IMR-90 (cell line): ENCODE measurements around the gene TRAPPC4. TPM values are rescaled to one million over a fixed set of nuclear protein-coding genes. Genes with fewer than 3 reads are reported as not detected.
A peak's percentile ranks its signal among the peaks of the same experiment; 100 is the strongest.

ENCODE experiments used
- ATAC-seq: fragments of 200-7000 bp; cut with Tn5 transposase; 2 replicates; pipeline ENCODE4 v1.9.1; 2020; ENCODE audit warnings: low read depth, mild to moderate bottlenecking, moderate library complexity
- BruUV-seq: library from RNA; stranded (reverse); fragments of 400-500 nt; replicated peaks from 2 replicates; lab custom pipeline; 2021; lab: Mats Ljungman, UMichigan
- CTCF ChIA-PET: fragments of 300-600 bp; formaldehyde crosslinking; extraction: SDS; loops from one replicate; lab custom pipeline; 2021; ENCODE audit warnings: antibody characterized with exemption; lab: Yijun Ruan, JAX
- POLR2A ChIA-PET: fragments of 300-600 bp; sonication (Branson Sonifier 250); formaldehyde crosslinking; loops from one replicate; lab custom pipeline; 2022; ENCODE audit warnings: antibody characterized with exemption; ENCODE audit not compliant: unreplicated experiment; lab: Charles Lee
- DNase-seq: peaks from one replicate; pipeline ENCODE4 v3.0.0; 2013
- H2AFZ ChIP-seq: replicated peaks from 2 replicates; pipeline ENCODE3; 2013; ENCODE audit warnings: low read length, mild to moderate bottlenecking; ENCODE audit not compliant: poor library complexity
- H2AK5ac ChIP-seq: 2 replicates; pipeline ENCODE4 v1.6.1; 2013; ENCODE audit warnings: low read depth, low read length, inconsistent platforms
- H2AK9ac ChIP-seq: replicated peaks from 2 replicates; pipeline ENCODE3; 2013; ENCODE audit warnings: mild to moderate bottlenecking, low read depth, low read length, moderate library complexity; ENCODE audit not compliant: poor library complexity
- H2BK120ac ChIP-seq: 2 replicates; pipeline ENCODE4 v1.6.1; 2013; ENCODE audit warnings: low read depth, low read length, inconsistent platforms
- H2BK15ac ChIP-seq: 3 replicates; pipeline ENCODE4 v1.6.1; 2013; ENCODE audit warnings: low read depth, low read length, inconsistent platforms
- H2BK20ac ChIP-seq: 2 replicates; pipeline ENCODE4 v1.6.1; 2013; ENCODE audit warnings: low read depth, mild to moderate bottlenecking, inconsistent platforms, low read length, moderate library complexity
- H2BK5ac ChIP-seq: 2 replicates; pipeline ENCODE4 v1.6.1; 2013; ENCODE audit warnings: mild to moderate bottlenecking, low read depth, low read length, inconsistent platforms; ENCODE audit not compliant: poor library complexity, severe bottlenecking
- H3K14ac ChIP-seq: replicated peaks from 2 replicates; pipeline ENCODE4 v1.6.1; 2013; ENCODE audit warnings: low read depth, low read length, inconsistent platforms
- H3K18ac ChIP-seq: 2 replicates; pipeline ENCODE4 v1.6.1; 2013; ENCODE audit warnings: low read depth, low read length, control low read depth
- H3K23ac ChIP-seq: 2 replicates; pipeline ENCODE4 v1.6.1; 2013; ENCODE audit warnings: low read depth, low read length, inconsistent platforms
- H3K27ac ChIP-seq: 2 replicates; pipeline ENCODE4 v1.5.1; 2013; ENCODE audit warnings: mild to moderate bottlenecking, control low read depth, low read length; ENCODE audit not compliant: insufficient read depth
- H3K27me3 ChIP-seq: 2 replicates; pipeline ENCODE4 v1.6.1; 2013; ENCODE audit warnings: low read length; ENCODE audit not compliant: control insufficient read depth, insufficient read depth
- H3K36me3 ChIP-seq: 2 replicates; pipeline ENCODE4 v1.6.1; 2013; ENCODE audit warnings: low read length, mixed read lengths; ENCODE audit not compliant: control insufficient read depth, insufficient read depth
- H3K4ac ChIP-seq: 2 replicates; pipeline ENCODE4 v1.6.1; 2013; ENCODE audit warnings: low read depth, low read length, inconsistent platforms
- H3K4me1 ChIP-seq: 2 replicates; pipeline ENCODE4 v1.6.1; 2013; ENCODE audit warnings: low read length, mixed read lengths; ENCODE audit not compliant: control insufficient read depth, insufficient read depth
- H3K4me2 ChIP-seq: 2 replicates; pipeline ENCODE4 v1.6.1; 2013; ENCODE audit warnings: low read depth, mild to moderate bottlenecking, control low read depth, low read length, moderate library complexity
- H3K4me3 ChIP-seq: 2 replicates; pipeline ENCODE4 v1.5.1; 2013; ENCODE audit warnings: low read depth, mild to moderate bottlenecking, control low read depth, low read length, moderate library complexity; ENCODE audit not compliant: insufficient read depth
- H3K56ac ChIP-seq: 2 replicates; pipeline ENCODE4 v1.6.1; 2013; ENCODE audit warnings: low read length, inconsistent platforms; ENCODE audit not compliant: insufficient read depth; ENCODE audit errors: extremely low read depth
- H3K79me1 ChIP-seq, 2 experiments: 2 replicates each; pipeline ENCODE4 v1.6.1; 2013; ENCODE audit warnings: low read length in 2 of 2, inconsistent platforms in 1 of 2, low read depth in 1 of 2
- H3K9ac ChIP-seq: 2 replicates; pipeline ENCODE4 v1.6.1; 2013; ENCODE audit warnings: low read depth, low read length, control low read depth
- H3K9me1 ChIP-seq: 2 replicates; pipeline ENCODE4 v1.6.1; 2013; ENCODE audit warnings: low read length, inconsistent platforms; ENCODE audit not compliant: insufficient read depth
- H3K9me3 ChIP-seq: 2 replicates; pipeline ENCODE4 v1.6.1; 2013; ENCODE audit warnings: low read length; ENCODE audit not compliant: control insufficient read depth, insufficient read depth
- H4K20me1 ChIP-seq: 2 replicates; pipeline ENCODE4 v1.6.1; 2013; ENCODE audit warnings: low read length, inconsistent platforms; ENCODE audit not compliant: insufficient read depth
- H4K5ac ChIP-seq: 2 replicates; pipeline ENCODE4 v1.6.1; 2013; ENCODE audit warnings: mild to moderate bottlenecking, low read depth, low read length, control low read depth
- H4K8ac ChIP-seq, 2 experiments: 2 replicates each; pipeline ENCODE4 v1.6.1; 2013; ENCODE audit warnings: low read depth in 2 of 2, low read length in 2 of 2, control low read depth in 1 of 2, inconsistent platforms in 1 of 2
- H4K91ac ChIP-seq: 2 replicates; pipeline ENCODE4 v1.6.1; 2013; ENCODE audit warnings: low read depth, low read length, inconsistent platforms; ENCODE audit not compliant: insufficient read depth
- BHLHE40 ChIP-seq: fragments of 150-350 bp; IDR thresholded peaks from 2 replicates; pipeline ENCODE4 v1.6.1; 2016; ENCODE audit warnings: mild to moderate bottlenecking, low read depth, low read length
- CEBPB ChIP-seq: IDR thresholded peaks from 2 replicates; pipeline ENCODE4 v1.6.1; 2012; ENCODE audit warnings: low read depth, low read length, improper control_type of control experiment
- CTCF ChIP-seq: conservative IDR thresholded peaks from 2 replicates; pipeline ENCODE4 v1.5.1; 2012; ENCODE audit warnings: mild to moderate bottlenecking, low read depth, low read length, improper control_type of control experiment
- ELK1 ChIP-seq: fragments of 150-350 bp; IDR thresholded peaks from 2 replicates; pipeline ENCODE4 v1.6.1; 2016; ENCODE audit warnings: low read depth, mild to moderate bottlenecking, low read length, moderate library complexity, borderline replicate concordance
- FOS ChIP-seq: fragments of 150-350 bp; IDR thresholded peaks from 2 replicates; pipeline ENCODE4 v1.6.1; 2016; ENCODE audit warnings: low read depth, low read length
- MAFK ChIP-seq: IDR thresholded peaks from 2 replicates; pipeline ENCODE4 v1.6.1; 2012; ENCODE audit warnings: low read depth, low read length, improper control_type of control experiment
- MAZ ChIP-seq: IDR thresholded peaks from 2 replicates; pipeline ENCODE4 v1.6.1; 2012; ENCODE audit warnings: low read depth, mild to moderate bottlenecking, low read length, improper control_type of control experiment, moderate library complexity, borderline replicate concordance
- MXI1 ChIP-seq: IDR thresholded peaks from 2 replicates; pipeline ENCODE4 v1.6.1; 2012; ENCODE audit warnings: low read depth, mild to moderate bottlenecking, low read length, moderate library complexity, borderline replicate concordance
- POLR2A ChIP-seq: IDR thresholded peaks from 2 replicates; pipeline ENCODE4 v1.6.1; 2012; ENCODE audit warnings: mild to moderate bottlenecking, low read depth, low read length
- RAD21 ChIP-seq: IDR thresholded peaks from 2 replicates; pipeline ENCODE4 v1.6.1; 2012; ENCODE audit warnings: low read length, improper control_type of control experiment
- RCOR1 ChIP-seq: IDR thresholded peaks from 2 replicates; pipeline ENCODE4 v1.6.1; 2012; ENCODE audit warnings: mild to moderate bottlenecking, low read length, improper control_type of control experiment; ENCODE audit not compliant: insufficient replicate concordance
- RFX5 ChIP-seq: IDR thresholded peaks from 2 replicates; pipeline ENCODE4 v1.8.0; 2012; ENCODE audit warnings: low read depth, mild to moderate bottlenecking, low read length, moderate library complexity
- SMC3 ChIP-seq: fragments of 150-350 bp; IDR thresholded peaks from 2 replicates; pipeline ENCODE4 v1.6.1; 2016; ENCODE audit warnings: low read depth, mild to moderate bottlenecking, antibody characterized with exemption, low read length, moderate library complexity
- USF2 ChIP-seq: fragments of 150-350 bp; IDR thresholded peaks from 2 replicates; pipeline ENCODE4 v1.6.1; 2017; ENCODE audit warnings: mild to moderate bottlenecking, antibody characterized with exemption, low read length, low read depth
- WGBS, 2 experiments: methylation state at CpG; one replicate each; pipeline versions ENCODE4 v1.1.5 to v1.1.7; 2013; ENCODE audit warnings: missing lambda C conversion rate in 2 of 2; ENCODE audit not compliant: insufficient read length in 1 of 2; ENCODE audit errors: extremely low coverage in 2 of 2; 5-methylcytosine and 5-hydroxymethylcytosine counted together
- dilution Hi-C: fragments of 300-500 bp; cut with HindIII; formaldehyde crosslinking; loops from one replicate; pipeline ENCODE4 v1.14.3; 2018; ENCODE audit warnings: low sequenced_read_pairs; ENCODE audit not compliant: unreplicated experiment
- in situ Hi-C: fragments of 300-500 bp; cut with MboI; formaldehyde crosslinking; loops from 3 replicates; pipeline ENCODE4 v1.14.3; 2019; ENCODE audit warnings: low sequenced_read_pairs, inconsistent platforms, mixed read lengths
- intact Hi-C: fragments of 100-400 bp; cut with micrococcal nuclease; formaldehyde crosslinking; loops from 2 replicates; pipeline ENCODE4 v1.10.0; 2022
- polyA plus RNA-seq, 3 experiments: library from polyadenylated mRNA; depleted of rRNA; stranded (reverse); fragments of >200 nt; gene quantifications; 2 replicates each; pipeline ENCODE4 v1.2.3, GENCODE V29; 2012; ENCODE audit warnings: low replicate concordance in 1 of 3
- total RNA-seq: library from RNA; depleted of rRNA; stranded (reverse); fragments of >200 nt; gene quantifications from 2 replicates; pipeline ENCODE4 v1.2.3, GENCODE V29; 2012

Gene TRAPPC4
- total and polyA plus RNA-seq, 2 of the 4 experiments (the other 2 are of a cell fraction): 102 to 162 TPM

DNA sequence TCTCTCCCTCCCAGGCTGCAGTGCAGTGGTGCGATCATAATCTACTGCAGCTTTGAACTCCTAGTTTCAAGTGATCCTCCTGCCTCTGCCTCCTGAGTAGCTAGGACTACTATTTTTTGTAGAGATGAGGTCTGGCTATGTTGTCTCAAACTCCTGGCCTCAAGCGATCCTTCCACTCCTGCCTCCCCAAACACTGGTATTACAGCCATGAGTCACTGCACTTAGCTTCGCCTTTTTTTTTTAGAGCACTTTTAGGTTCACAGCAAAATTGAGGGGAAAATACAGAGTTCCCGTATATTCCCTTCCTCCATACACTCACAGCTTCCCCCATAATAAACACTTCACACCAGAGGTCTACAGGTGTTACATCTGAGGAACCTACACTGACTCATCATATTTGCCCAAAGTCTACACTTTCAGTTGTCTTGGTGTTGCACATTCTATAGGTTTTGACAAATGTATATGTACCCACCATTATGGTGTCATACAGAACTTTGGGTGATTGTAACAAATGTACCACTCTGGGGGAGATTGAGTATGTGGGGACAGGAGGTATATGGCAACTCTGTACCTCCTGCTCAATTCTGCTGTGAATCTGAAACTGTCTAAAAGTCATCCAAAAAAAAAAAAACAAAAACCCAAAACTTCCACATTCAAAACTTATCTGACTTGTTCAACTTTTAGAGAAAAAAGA, 23.4 kb downstream of the TRAPPC4 start:
- CTCF ChIA-PET: interaction anchor here (0.6 kb wide), 1 partner anchor 34 kb away, joined by 3 read pairs; no protein-coding TSS in a partner anchor
- in situ Hi-C loops: no loop called here
- intact Hi-C loops: no loop called here

More for the DNA sequence above, 23.4 kb downstream of the TRAPPC4 start:
- no peak overlapping the region for H3K9ac ChIP-seq
- H2BK5ac ChIP-seq: no peak overlapping the region
- H3K36me3 ChIP-seq: peaks cover 18% of the 10 kb centered on the region
- WGBS, 2 experiments: no CpG with 5 or more reads among the region's 4 CpGs
- no peaks in the 10 kb centered on the region for H3K4me1 ChIP-seq
- POLR2A ChIA-PET: no interaction called here
- H3K18ac ChIP-seq: no peak overlapping the region
- H2BK120ac ChIP-seq: no peak overlapping the region
- no peak overlapping the region for H4K5ac ChIP-seq
- ATAC-seq: no peak
- no peaks in the 10 kb centered on the region for H3K9me3 ChIP-seq
- no peaks in the 10 kb centered on the region for H3K9me1 ChIP-seq
- H3K4ac ChIP-seq: no peak overlapping the region
- H4K20me1 ChIP-seq: no peaks in the 10 kb centered on the region; the same call in 1 of the 2 replicates
- no peak overlapping the region for H4K91ac ChIP-seq
- peak overlapping the region; percentile 1 for H2AK9ac ChIP-seq
- H3K4me3 ChIP-seq: no peak overlapping the region
- H2BK20ac ChIP-seq: no peak overlapping the region
- no peak overlapping the region for H3K23ac ChIP-seq
- H3K27me3 ChIP-seq: no peaks in the 10 kb centered on the region
- no peaks in the 10 kb centered on the region for H3K79me1 ChIP-seq
- H3K27ac ChIP-seq: no peak overlapping the region
- no peak overlapping the region for H4K8ac ChIP-seq
- peak; percentile 16 for DNase-seq
- no peak for TF ChIP-seq MAZ
- TF ChIP-seq MXI1: no peak
- TF ChIP-seq RCOR1: no peak
- TF ChIP-seq CTCF: no peak
- TF ChIP-seq POLR2A: no peak
- TF ChIP-seq SMC3: no peak
- TF ChIP-seq RAD21: no peak
- TF ChIP-seq FOS: no peak
- no peak for TF ChIP-seq BHLHE40
- no peak for TF ChIP-seq MAFK
- no peak for TF ChIP-seq RFX5
- TF ChIP-seq CEBPB: no peak
- TF ChIP-seq USF2: no peak
- no peak for TF ChIP-seq ELK1
- no peak overlapping the region for H2BK15ac ChIP-seq
- no peak overlapping the region for H3K56ac ChIP-seq
- no peak overlapping the region for H2AK5ac ChIP-seq
- BruUV-seq: no TSS peak
- no peak overlapping the region for H3K4me2 ChIP-seq
- H3K14ac ChIP-seq: no peak overlapping the region
- dilution Hi-C loops: no loop called here
- H2AFZ ChIP-seq: no peak overlapping the region
